ENCODE data around the gene TM4SF5.

The TM4SF5 gene

GRCh38 chr17:4802228-4802627 lies 30.5 kb downstream of the TM4SF5 start, which contains the start of gene C17orf114:
TSS of gene C17orf114 (minus strand) at chr17:4802328.
- H3K27me3 ChIP-seq (ENCODE audit: insufficient read depth, low read depth), result no peaks in the 10 kb centered on the region

GRCh38 chr17:4806456-4806776 lies 34.7 kb downstream of the TM4SF5 start:
- Histone ChIP-seq H3K4me3 (IDR thresholded peaks at IDR 0.05; ENCODE audit: insufficient read depth, low read depth, low read length) (no peak overlapping the region), H3K4me2 (peak overlapping the region; percentile 29; the same call in 1 of the 2 replicates), H3K79me2 (ENCODE audit: insufficient read depth, low read depth) (no peaks in the 10 kb centered on the region), H4K20me1 (ENCODE audit: insufficient read depth) (no peaks in the 10 kb centered on the region), H3K4me1 (ENCODE audit: low read depth, poor library complexity, severe bottlenecking) (peaks cover 5% of the 10 kb centered on the region), H3K9ac (no peak overlapping the region), H3K27me3 (ENCODE audit: insufficient read depth, low read depth) (no peaks in the 10 kb centered on the region), H3K36me3 (ENCODE audit: insufficient read depth) (no peaks in the 10 kb centered on the region), H3K27ac (no peak overlapping the region), H2AFZ (ENCODE audit: low read depth) (no peak overlapping the region)
- TF ChIP-seq, protein P1, sequence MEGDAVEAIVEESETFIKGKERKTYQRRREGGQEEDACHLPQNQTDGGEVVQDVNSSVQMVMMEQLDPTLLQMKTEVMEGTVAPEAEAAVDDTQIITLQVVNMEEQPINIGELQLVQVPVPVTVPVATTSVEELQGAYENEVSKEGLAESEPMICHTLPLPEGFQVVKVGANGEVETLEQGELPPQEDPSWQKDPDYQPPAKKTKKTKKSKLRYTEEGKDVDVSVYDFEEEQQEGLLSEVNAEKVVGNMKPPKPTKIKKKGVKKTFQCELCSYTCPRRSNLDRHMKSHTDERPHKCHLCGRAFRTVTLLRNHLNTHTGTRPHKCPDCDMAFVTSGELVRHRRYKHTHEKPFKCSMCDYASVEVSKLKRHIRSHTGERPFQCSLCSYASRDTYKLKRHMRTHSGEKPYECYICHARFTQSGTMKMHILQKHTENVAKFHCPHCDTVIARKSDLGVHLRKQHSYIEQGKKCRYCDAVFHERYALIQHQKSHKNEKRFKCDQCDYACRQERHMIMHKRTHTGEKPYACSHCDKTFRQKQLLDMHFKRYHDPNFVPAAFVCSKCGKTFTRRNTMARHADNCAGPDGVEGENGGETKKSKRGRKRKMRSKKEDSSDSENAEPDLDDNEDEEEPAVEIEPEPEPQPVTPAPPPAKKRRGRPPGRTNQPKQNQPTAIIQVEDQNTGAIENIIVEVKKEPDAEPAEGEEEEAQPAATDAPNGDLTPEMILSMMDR (conservative IDR thresholded peaks at IDR 0.05; ENCODE audit: low read depth, low read length), result no peak

More at GRCh38 chr17:4802228-4802627, 30.5 kb downstream of the TM4SF5 start, which contains the start of gene C17orf114:
- H3K79me2 ChIP-seq (ENCODE audit: insufficient read depth, low read depth), result no peaks in the 10 kb centered on the region
- H3K27ac ChIP-seq, result peak within 1 kb of the TSS; percentile 85
- TF ChIP-seq, protein P1 (conservative IDR thresholded peaks at IDR 0.05; ENCODE audit: low read depth, low read length), result no peak
- peak within 1 kb of the TSS; percentile 51; the same call in 1 of the 2 replicates for H3K4me2 ChIP-seq
- peak within 1 kb of the TSS; percentile 53; the same call in 1 of the 2 replicates for H3K9ac ChIP-seq
- H2AFZ ChIP-seq (ENCODE audit: low read depth), result no peak within 1 kb of the TSS
- no peak within 1 kb of the TSS for H3K4me3 ChIP-seq (IDR thresholded peaks at IDR 0.05; ENCODE audit: insufficient read depth, low read depth, low read length)
- H3K4me1 ChIP-seq (ENCODE audit: low read depth, poor library complexity, severe bottlenecking), result peaks cover 19% of the 10 kb centered on the region
- no peaks in the 10 kb centered on the region for H3K36me3 ChIP-seq (ENCODE audit: insufficient read depth)
- H4K20me1 ChIP-seq (ENCODE audit: insufficient read depth), result no peaks in the 10 kb centered on the region

- no peak within 1 kb of the TSS for H3K4me3 ChIP-seq (IDR thresholded peaks at IDR 0.05; ENCODE audit: insufficient read depth, low read depth, low read length)
- no peak within 1 kb of the TSS; the same call in 1 of the 2 replicates for H3K9ac ChIP-seq
- no peaks in the 10 kb centered on the region for H3K36me3 ChIP-seq (ENCODE audit: insufficient read depth)
- H3K27ac ChIP-seq, result no peak within 1 kb of the TSS
- peaks cover 3% of the 10 kb centered on the region for H3K4me1 ChIP-seq (ENCODE audit: low read depth, poor library complexity, severe bottlenecking)
- H2AFZ ChIP-seq (ENCODE audit: low read depth), result no peak within 1 kb of the TSS; the same call in 1 of the 2 replicates
- TF ChIP-seq, protein P1 (conservative IDR thresholded peaks at IDR 0.05; ENCODE audit: low read depth, low read length), result no peak
- no peaks in the 10 kb centered on the region for H4K20me1 ChIP-seq (ENCODE audit: insufficient read depth)
- peak within 1 kb of the TSS; percentile 29; the same call in 1 of the 2 replicates for H3K4me2 ChIP-seq
- no peaks in the 10 kb centered on the region for H3K79me2 ChIP-seq (ENCODE audit: insufficient read depth, low read depth)
- H3K27me3 ChIP-seq (ENCODE audit: insufficient read depth, low read depth), result no peaks in the 10 kb centered on the region
These were observed 35.3 kb downstream of the TM4SF5 start, which contains the start of gene PLD2 for GRCh38 chr17:4806777-4807604. TSS of gene PLD2 (plus strand) at chr17:4807152. CDS start at chr17:4807773, 621 bp downstream.

DNA sequence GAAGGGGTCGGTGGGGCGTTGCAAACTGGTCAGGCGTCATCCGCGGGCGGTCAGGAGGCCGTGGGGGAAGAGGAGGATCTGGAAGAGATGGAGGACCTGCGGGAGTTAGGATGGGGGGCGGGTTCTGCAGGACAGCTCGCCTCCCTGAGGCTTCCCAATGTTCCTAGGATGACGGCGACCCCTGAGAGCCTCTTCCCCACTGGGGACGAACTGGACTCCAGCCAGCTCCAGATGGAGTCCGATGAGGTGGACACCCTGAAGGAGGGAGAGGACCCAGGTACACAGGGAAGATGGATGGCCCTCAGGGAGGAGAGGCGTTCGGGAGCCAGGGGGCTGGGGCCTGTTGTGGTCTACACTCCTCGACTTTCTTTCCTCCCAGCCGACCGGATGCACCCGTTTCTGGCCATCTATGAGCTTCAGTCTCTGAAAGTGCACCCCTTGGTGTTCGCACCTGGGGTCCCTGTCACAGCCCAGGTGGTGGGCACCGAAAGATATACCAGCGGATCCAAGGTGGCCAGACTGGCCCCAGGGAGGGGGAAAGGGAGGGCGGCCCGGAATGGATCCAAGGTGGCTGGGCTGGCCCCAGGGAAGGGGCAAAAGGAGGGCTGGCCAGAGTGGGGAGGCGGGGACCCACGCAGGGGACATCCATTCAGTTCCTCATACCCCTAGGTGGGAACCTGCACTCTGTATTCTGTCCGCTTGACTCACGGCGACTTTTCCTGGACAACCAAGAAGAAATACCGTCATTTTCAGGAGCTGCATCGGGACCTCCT lies 36.1 kb downstream of the TM4SF5 start:
- H2AFZ ChIP-seq (ENCODE audit: low read depth), result no peak overlapping the region
- no peak overlapping the region for H3K9ac ChIP-seq
- no peak overlapping the region for H3K27ac ChIP-seq
- no peak overlapping the region for H3K4me3 ChIP-seq (IDR thresholded peaks at IDR 0.05; ENCODE audit: insufficient read depth, low read depth, low read length)
- H3K4me2 ChIP-seq, result no peak overlapping the region
- TF ChIP-seq, protein P1 (conservative IDR thresholded peaks at IDR 0.05; ENCODE audit: low read depth, low read length), result no peak
- H3K4me1 ChIP-seq (ENCODE audit: low read depth, poor library complexity, severe bottlenecking), result peaks cover 3% of the 10 kb centered on the region
- H3K27me3 ChIP-seq (ENCODE audit: insufficient read depth, low read depth), result no peaks in the 10 kb centered on the region
- H3K79me2 ChIP-seq (ENCODE audit: insufficient read depth, low read depth), result no peaks in the 10 kb centered on the region
- no peaks in the 10 kb centered on the region for H4K20me1 ChIP-seq (ENCODE audit: insufficient read depth)
- H3K36me3 ChIP-seq (ENCODE audit: insufficient read depth), result no peaks in the 10 kb centered on the region
